GM13977 (cell line): ENCODE measurements around the gene DLG2.

Source experiments
- DNase-seq: peaks from one replicate; pipeline ENCODE4 v3.0.0; 2012; ENCODE audit warnings: low spot score
- CTCF ChIP-seq: IDR thresholded peaks from 2 replicates; pipeline ENCODE4 v1.5.1; 2012; ENCODE audit warnings: mild to moderate bottlenecking, control low read depth; ENCODE audit not compliant: insufficient read depth; ENCODE audit errors: extremely low read depth, missing control alignments
- in situ Hi-C: fragments of 300-500 bp; cut with MboI; formaldehyde crosslinking; loops from one replicate; pipeline ENCODE4 v1.12.0; 2022; ENCODE audit warnings: low sequenced_read_pairs, low pct_unique_long_range_greater_than_20kb, mixed read lengths, inconsistent platforms; ENCODE audit not compliant: unreplicated experiment

The DLG2 gene

DNA sequence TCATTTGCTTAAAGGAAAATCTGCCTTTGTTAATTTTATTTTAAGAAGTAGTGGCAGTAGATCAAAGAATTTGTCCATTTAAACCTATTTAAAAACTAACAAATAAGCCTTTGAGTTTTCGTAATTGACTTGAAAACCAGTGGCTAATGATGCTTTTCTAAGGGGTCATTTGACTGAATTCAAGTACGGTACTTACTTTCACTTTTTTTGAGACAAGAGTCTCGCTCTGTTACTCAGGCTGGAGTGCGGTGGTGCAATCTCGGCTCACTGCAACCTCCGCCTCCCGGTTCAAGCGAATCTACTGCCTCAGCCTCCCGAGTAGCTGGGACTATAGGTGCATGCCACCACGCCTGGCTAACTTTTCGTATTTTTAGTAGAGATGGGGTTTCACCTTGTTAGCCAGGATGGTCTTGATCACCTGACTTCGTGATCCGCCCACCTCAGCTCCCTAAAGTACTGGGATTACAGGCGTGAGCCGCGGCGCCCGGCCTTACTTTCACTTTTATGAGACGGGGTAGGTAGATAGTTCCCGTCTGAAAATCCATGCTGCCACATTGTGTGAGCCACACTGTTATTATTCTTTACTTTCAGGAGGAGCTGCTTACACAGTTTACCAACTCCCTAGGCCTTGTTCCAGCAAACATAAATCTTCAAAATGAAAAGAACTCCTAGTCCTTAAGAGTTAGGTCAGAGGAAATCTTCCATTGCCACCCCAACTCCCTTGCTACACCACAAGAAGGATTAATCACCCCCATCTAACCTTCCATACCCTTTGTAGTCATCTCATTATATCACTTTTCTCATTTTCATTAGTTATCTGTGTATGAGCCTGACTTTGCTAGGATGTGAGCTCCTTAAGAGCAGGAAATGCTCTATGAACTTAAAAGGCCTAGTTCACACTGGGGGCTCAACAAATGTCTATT lies 1414.4 kb downstream of the DLG2 start:
- in situ Hi-C loops: no loop called here
- no peak for TF ChIP-seq CTCF
- no peak for DNase-seq

- no peak for DNase-seq
- in situ Hi-C loops: no loop called here
These were observed 1415.2 kb downstream of the DLG2 start for GRCh38 chr11:84211896-84212295.

GRCh38 chr11:84194696-84195095 lies 1432.4 kb downstream of the DLG2 start:
- in situ Hi-C loops: no loop called here
- no peak for DNase-seq
- no peak for TF ChIP-seq CTCF

More at GRCh38 chr11:84211896-84212295, 1415.2 kb downstream of the DLG2 start:
- TF ChIP-seq CTCF: no peak

- TF ChIP-seq CTCF: no peak
- in situ Hi-C loops: no loop called here
- DNase-seq: no peak
These were observed 1433.4 kb downstream of the DLG2 start for GRCh38 chr11:84193706-84194105.

GRCh38 chr11:84188521-84188920 lies 1438.6 kb downstream of the DLG2 start:
- in situ Hi-C loops: no loop called here
- DNase-seq: no peak
- no peak for TF ChIP-seq CTCF

- no peak for DNase-seq
- no peak for TF ChIP-seq CTCF
- in situ Hi-C loops: no loop called here
These were observed 1454.1 kb downstream of the DLG2 start for GRCh38 chr11:84173078-84173477.

DNA sequence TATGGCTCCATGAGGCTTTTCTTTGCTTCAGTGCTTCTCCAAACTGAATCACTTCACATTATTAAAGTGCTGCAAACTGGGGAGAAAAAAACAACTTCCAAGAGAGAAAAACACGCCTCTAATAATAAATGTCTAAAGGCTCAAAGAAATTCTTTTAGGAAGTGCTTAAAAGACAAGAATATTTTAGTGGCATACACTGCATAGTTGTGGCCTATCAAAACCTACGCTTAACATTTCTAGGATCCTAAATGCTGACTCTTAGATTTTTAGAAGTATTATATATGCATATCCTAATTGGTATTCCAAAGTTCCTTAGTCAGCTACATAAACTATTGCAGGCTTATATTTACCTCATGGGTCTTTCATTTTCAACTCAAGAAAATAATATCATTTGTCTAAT lies 1462.0 kb downstream of the DLG2 start:
- in situ Hi-C loops: no loop called here
- no peak for TF ChIP-seq CTCF
- DNase-seq: no peak
